ENCODE data around the gene EGFR.

GRCh38 chr7:55253188-55253587 is 234.4 kb downstream of the EGFR start:
- no peak for TF ChIP-seq CTCF (IDR thresholded peaks at IDR 0.05)
- TF ChIP-seq POLR2AphosphoS5 (IDR thresholded peaks at IDR 0.05) = no peak

Measured in breast epithelium (tissue), 3 donors.